ENCODE results near the gene PRX. TPM values are rescaled to one million over a fixed set of nuclear protein-coding genes. Genes with fewer than 3 reads are reported as not detected.

Gene PRX
- total and polyA plus RNA-seq, 9 donors: 7.0 to 9.3 (median 7.8) TPM

GRCh38 chr19:40452016-40452415 lies 38.8 kb upstream of the PRX start:
- H3K36me3 ChIP-seq (ENCODE audit: control insufficient read depth, insufficient read depth, low read length): peaks cover 31% of the 10 kb centered on the region
- DNase-seq: no peak

GRCh38 chr19:40450664-40451063 lies 37.5 kb upstream of the PRX start:
- no peak overlapping the region for H3K27ac ChIP-seq (ENCODE audit: low read length)
- WGBS (ENCODE audit: insufficient coverage): 100% methylated on average over 2 of the region's 4 CpGs
- no peaks in the 10 kb centered on the region for H3K4me1 ChIP-seq (ENCODE audit: control insufficient read depth, insufficient read depth, low read length)
- H3K9me3 ChIP-seq (replicated peaks; ENCODE audit: control insufficient read depth, low read depth, low read length): no peaks in the 10 kb centered on the region
- no peak overlapping the region for H3K4me3 ChIP-seq (ENCODE audit: low read length)
- peaks cover 31% of the 10 kb centered on the region for H3K36me3 ChIP-seq (ENCODE audit: control insufficient read depth, insufficient read depth, low read length)
- H3K27me3 ChIP-seq (ENCODE audit: control insufficient read depth, insufficient read depth, low read length): no peaks in the 10 kb centered on the region
- DNase-seq: no peak

More at GRCh38 chr19:40452016-40452415, 38.8 kb upstream of the PRX start:
- H3K4me3 ChIP-seq (ENCODE audit: low read length): no peak overlapping the region
- no peaks in the 10 kb centered on the region for H3K9me3 ChIP-seq (replicated peaks; ENCODE audit: control insufficient read depth, low read depth, low read length)
- H3K27me3 ChIP-seq (ENCODE audit: control insufficient read depth, insufficient read depth, low read length): no peaks in the 10 kb centered on the region
- H3K27ac ChIP-seq (ENCODE audit: low read length): no peak overlapping the region
- no peaks in the 10 kb centered on the region for H3K4me1 ChIP-seq (ENCODE audit: control insufficient read depth, insufficient read depth, low read length)
- WGBS (ENCODE audit: insufficient coverage): 57% methylated on average over 5 of the region's 5 CpGs

DNA sequence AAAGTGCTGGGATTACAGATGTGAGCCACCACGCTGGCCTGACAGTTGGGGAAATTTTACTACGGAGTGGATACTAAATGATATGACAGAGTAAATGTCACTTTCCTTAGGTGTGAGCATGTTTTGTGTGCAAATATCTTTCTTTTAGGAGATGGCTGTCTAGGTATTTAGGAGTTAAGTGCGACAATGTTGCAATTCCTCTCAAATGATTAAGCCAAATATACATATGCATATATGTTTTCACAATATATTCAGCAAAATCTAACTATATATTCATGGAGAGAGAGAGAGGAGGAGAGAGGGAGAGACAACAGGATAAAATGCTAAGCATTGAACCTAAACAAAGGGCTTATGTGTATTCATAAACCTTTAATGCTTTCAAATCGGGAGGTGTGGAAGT lies 36.3 kb upstream of the PRX start:
- Histone ChIP-seq H3K36me3 (ENCODE audit: control insufficient read depth, insufficient read depth, low read length) (peaks cover 27% of the 10 kb centered on the region), H3K4me3 (ENCODE audit: low read length) (no peak overlapping the region), H3K27me3 (ENCODE audit: control insufficient read depth, insufficient read depth, low read length) (no peaks in the 10 kb centered on the region), H3K27ac (ENCODE audit: low read length) (no peak overlapping the region), H3K9me3 (replicated peaks; ENCODE audit: control insufficient read depth, low read depth, low read length) (no peaks in the 10 kb centered on the region), H3K4me1 (ENCODE audit: control insufficient read depth, insufficient read depth, low read length) (peaks cover 7% of the 10 kb centered on the region)
- no peak for DNase-seq
- WGBS (ENCODE audit: insufficient coverage): 100% methylated on average over 3 of the region's 4 CpGs

- no peak overlapping the region for H3K4me3 ChIP-seq (ENCODE audit: low read length)
- H3K27me3 ChIP-seq (ENCODE audit: control insufficient read depth, insufficient read depth, low read length): no peaks in the 10 kb centered on the region
- H3K27ac ChIP-seq (ENCODE audit: low read length): no peak overlapping the region
- DNase-seq: no peak
- H3K9me3 ChIP-seq (replicated peaks; ENCODE audit: control insufficient read depth, low read depth, low read length): no peaks in the 10 kb centered on the region
- peaks cover 31% of the 10 kb centered on the region for H3K36me3 ChIP-seq (ENCODE audit: control insufficient read depth, insufficient read depth, low read length)
- H3K4me1 ChIP-seq (ENCODE audit: control insufficient read depth, insufficient read depth, low read length): peaks cover 21% of the 10 kb centered on the region
- 75% methylated on average over 7 of the region's 8 CpGs for WGBS (ENCODE audit: insufficient coverage)
Measured at GRCh38 chr19:40446263-40446784, 33.1 kb upstream of the PRX start.

- Histone ChIP-seq H3K27ac (ENCODE audit: low read length) (no peak overlapping the region), H3K27me3 (ENCODE audit: control insufficient read depth, insufficient read depth, low read length) (no peaks in the 10 kb centered on the region), H3K9me3 (replicated peaks; ENCODE audit: control insufficient read depth, low read depth, low read length) (no peaks in the 10 kb centered on the region), H3K4me1 (ENCODE audit: control insufficient read depth, insufficient read depth, low read length) (peaks cover 26% of the 10 kb centered on the region), H3K36me3 (ENCODE audit: control insufficient read depth, insufficient read depth, low read length) (peaks cover 31% of the 10 kb centered on the region), H3K4me3 (ENCODE audit: low read length) (no peak overlapping the region)
- 65% methylated on average over 3 of the region's 9 CpGs for WGBS (ENCODE audit: insufficient coverage)
- peak; percentile 43 for DNase-seq
Measured at GRCh38 chr19:40445780-40446262, 32.6 kb upstream of the PRX start.

DNA sequence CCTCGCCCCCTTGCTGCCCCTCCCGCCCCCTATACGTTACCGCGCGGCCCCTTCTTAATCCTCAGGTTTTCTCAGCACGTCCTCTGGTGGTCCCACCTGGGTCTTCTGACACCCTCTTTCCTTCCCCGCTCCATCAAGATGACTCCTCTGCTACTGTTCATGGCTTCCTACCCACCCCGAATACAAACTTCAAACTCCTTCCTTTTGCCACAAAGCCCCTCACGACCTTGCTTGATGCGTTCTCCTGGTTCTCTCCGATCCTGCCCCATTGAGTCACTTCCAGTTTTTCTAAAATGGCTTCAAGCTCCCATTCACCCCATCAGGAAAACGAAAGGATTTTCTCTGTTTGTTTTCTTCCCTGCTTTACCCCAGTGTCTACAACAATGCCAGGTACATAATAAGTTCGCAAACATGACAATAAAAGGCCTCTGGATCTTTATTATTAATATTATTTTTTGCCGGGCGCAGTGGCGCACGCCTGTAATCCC lies 31.7 kb upstream of the PRX start:
- Histone ChIP-seq H3K27ac (ENCODE audit: low read length) (peak overlapping the region; percentile 99), H3K4me3 (ENCODE audit: low read length) (peak overlapping the region; percentile 100), H3K4me1 (ENCODE audit: control insufficient read depth, insufficient read depth, low read length) (peaks cover 27% of the 10 kb centered on the region), H3K36me3 (ENCODE audit: control insufficient read depth, insufficient read depth, low read length) (peaks cover 38% of the 10 kb centered on the region), H3K9me3 (replicated peaks; ENCODE audit: control insufficient read depth, low read depth, low read length) (no peaks in the 10 kb centered on the region), H3K27me3 (ENCODE audit: control insufficient read depth, insufficient read depth, low read length) (no peaks in the 10 kb centered on the region)
- WGBS (ENCODE audit: insufficient coverage): under 1% methylated on average over 12 of the region's 18 CpGs
- DNase-seq: no peak

DNA sequence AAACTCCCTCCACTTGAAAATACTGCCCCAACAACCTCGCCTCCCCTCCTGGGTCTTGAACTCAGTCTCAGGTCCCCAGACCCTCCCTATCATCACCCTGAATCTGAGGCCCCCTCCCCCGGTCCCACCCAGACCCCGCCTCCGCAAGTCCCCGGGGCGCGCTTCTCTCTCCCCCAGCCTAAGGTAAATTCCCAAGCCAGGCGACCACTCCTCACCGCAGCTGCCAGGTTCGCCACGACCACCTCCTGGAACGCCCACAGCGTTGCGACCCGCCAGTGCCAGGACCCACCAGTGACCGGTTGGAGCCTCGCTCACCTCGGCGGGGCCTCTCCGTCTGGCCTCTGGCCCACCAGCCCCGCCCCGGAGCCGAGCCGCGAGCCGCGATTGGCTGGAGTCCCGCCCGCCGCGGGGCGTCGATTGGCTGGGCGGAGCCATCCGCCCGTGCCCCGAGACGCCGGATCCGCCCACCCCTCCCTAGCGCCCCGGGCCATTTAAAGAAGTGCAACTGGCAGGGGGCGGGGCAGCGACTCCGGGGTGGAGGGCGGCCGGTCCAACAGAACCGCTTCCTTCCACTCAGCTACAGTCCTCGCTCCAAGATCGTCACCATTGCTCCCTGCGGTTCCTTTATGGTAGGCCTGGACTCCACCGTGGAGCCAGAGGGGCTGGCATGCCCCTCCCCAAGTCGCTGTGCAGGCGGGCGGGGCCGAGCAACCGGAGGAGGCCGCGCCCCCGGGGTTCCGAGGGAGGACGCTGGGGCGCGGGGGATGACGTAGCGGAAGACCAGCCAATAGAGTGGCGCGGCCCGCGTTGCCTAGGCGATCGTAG lies 31.0 kb upstream of the PRX start, which contains the start of gene SERTAD3:
Gene SERTAD3, minus strand, starts transcription at position 336 of the 825 bp plus-strand sequence. CDS start 2,255 bp downstream, outside the sequence.
- Histone ChIP-seq H3K4me3 (ENCODE audit: low read length) (peak within 1 kb of the TSS; percentile 100), H3K36me3 (ENCODE audit: control insufficient read depth, insufficient read depth, low read length) (peaks cover 42% of the 10 kb centered on the region), H3K27me3 (ENCODE audit: control insufficient read depth, insufficient read depth, low read length) (no peaks in the 10 kb centered on the region), H3K27ac (ENCODE audit: low read length) (peak within 1 kb of the TSS; percentile 99), H3K4me1 (ENCODE audit: control insufficient read depth, insufficient read depth, low read length) (peaks cover 27% of the 10 kb centered on the region), H3K9me3 (replicated peaks; ENCODE audit: control insufficient read depth, low read depth, low read length) (no peaks in the 10 kb centered on the region)
- under 1% methylated on average over 71 of the region's 72 CpGs for WGBS (ENCODE audit: insufficient coverage)
- DNase-seq: peak; percentile 99

DNA sequence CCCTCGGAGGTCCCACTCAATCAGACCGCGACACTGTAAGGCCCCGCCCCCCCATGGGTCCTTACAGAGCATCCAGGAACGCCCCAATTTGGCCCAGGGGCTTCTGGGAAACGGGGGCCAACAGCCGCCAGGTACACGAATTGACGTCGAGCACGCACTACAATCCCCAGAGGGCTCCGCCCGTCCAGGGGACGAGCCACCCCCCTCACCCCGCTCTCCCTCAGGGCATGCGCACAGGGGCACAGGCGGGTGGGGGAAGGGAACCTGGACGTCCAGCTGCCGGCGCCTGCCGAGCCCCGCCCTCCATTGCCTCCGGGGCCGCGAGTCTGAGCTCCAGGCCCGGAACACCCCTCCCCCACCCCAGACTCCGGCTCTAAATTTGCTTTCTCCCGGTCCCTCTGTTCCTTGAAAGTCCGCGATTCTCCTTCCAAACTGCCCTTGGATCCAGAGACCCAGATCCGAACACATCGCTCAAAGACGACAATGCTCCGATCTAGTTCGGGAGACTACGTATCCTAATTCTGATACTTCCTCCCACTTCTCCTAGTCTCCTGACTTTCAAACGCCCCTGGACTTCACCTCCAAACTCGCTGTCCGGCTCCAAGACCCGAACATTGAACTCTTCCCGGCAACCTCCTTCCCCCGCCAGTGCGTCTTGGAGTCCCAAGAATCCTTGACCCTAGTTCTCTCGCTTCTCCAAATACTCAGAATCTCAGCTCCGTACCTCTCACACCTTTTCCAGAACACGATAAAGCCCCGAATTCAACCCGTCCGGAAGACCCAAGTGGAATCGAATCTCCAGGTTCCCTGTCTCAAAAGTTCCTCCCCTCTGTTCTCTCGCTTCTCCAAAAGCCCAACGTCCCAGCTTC lies 30.2 kb upstream of the PRX start:
- H3K36me3 ChIP-seq (ENCODE audit: control insufficient read depth, insufficient read depth, low read length): peaks cover 37% of the 10 kb centered on the region
- DNase-seq: peak; percentile 100
- peak overlapping the region; percentile 100 for H3K4me3 ChIP-seq (ENCODE audit: low read length)
- peaks cover 27% of the 10 kb centered on the region for H3K4me1 ChIP-seq (ENCODE audit: control insufficient read depth, insufficient read depth, low read length)
- peak overlapping the region; percentile 99 for H3K27ac ChIP-seq (ENCODE audit: low read length)
- H3K27me3 ChIP-seq (ENCODE audit: control insufficient read depth, insufficient read depth, low read length): no peaks in the 10 kb centered on the region
- WGBS (ENCODE audit: insufficient coverage): 0% methylated on average over 52 of the region's 52 CpGs
- no peaks in the 10 kb centered on the region for H3K9me3 ChIP-seq (replicated peaks; ENCODE audit: control insufficient read depth, low read depth, low read length)

- DNase-seq: no peak
- Histone ChIP-seq H3K36me3 (ENCODE audit: control insufficient read depth, insufficient read depth, low read length) (peaks cover 29% of the 10 kb centered on the region), H3K27ac (ENCODE audit: low read length) (peak overlapping the region; percentile 99), H3K9me3 (replicated peaks; ENCODE audit: control insufficient read depth, low read depth, low read length) (no peaks in the 10 kb centered on the region), H3K4me3 (ENCODE audit: low read length) (peak overlapping the region; percentile 100), H3K27me3 (ENCODE audit: control insufficient read depth, insufficient read depth, low read length) (no peaks in the 10 kb centered on the region), H3K4me1 (ENCODE audit: control insufficient read depth, insufficient read depth, low read length) (peaks cover 27% of the 10 kb centered on the region)
- WGBS (ENCODE audit: insufficient coverage): 6% methylated on average over 15 of the region's 22 CpGs
Measured at GRCh38 chr19:40442328-40443130, 29.4 kb upstream of the PRX start.
